NCI-H1048 (cell line): Measurements from ENCODE around the gene TBRG4.
"Not testable (repeated sequence)": the region's sequence is repeated elsewhere in the genome, so short reads cannot be mapped to it uniquely, and the experiment has no call there.

ENCODE experiments used
- DNase-seq: peaks from one replicate; lab custom pipeline; 2025; lab: John Stamatoyannopoulos, UW

Gene TBRG4

GRCh38 chr7:45116048-45116447, 4.6 kb upstream of the TBRG4 start:
- DNase-seq: no peak

- no peak for DNase-seq
These were observed 3.4 kb upstream of the TBRG4 start for GRCh38 chr7:45114926-45115325.

GRCh38 chr7:45114257-45114656, 2.8 kb upstream of the TBRG4 start:
- not testable (repeated sequence) for DNase-seq

- DNase-seq: no peak
These were observed 1.2 kb upstream of the TBRG4 start for GRCh38 chr7:45112648-45113047.

- DNase-seq: no peak
These were observed 2.6 kb downstream of the TBRG4 start for GRCh38 chr7:45108863-45109262.

GRCh38 chr7:45107356-45107755, 4.1 kb downstream of the TBRG4 start:
- DNase-seq: no peak

- no peak for DNase-seq
These were observed 4.7 kb downstream of the TBRG4 start for GRCh38 chr7:45106820-45107219.

- no peak for DNase-seq
These were observed 5.8 kb downstream of the TBRG4 start for GRCh38 chr7:45105588-45106188.

GRCh38 chr7:45104844-45105587, 6.5 kb downstream of the TBRG4 start:
- DNase-seq: no peak

- DNase-seq: no peak
These were observed 7.3 kb downstream of the TBRG4 start for GRCh38 chr7:45103958-45104843.

- no peak for DNase-seq
These were observed 8.4 kb downstream of the TBRG4 start for GRCh38 chr7:45102785-45103712.

GRCh38 chr7:45101748-45102147, 9.7 kb downstream of the TBRG4 start:
- DNase-seq: no peak

- no peak for DNase-seq
These were observed 10.6 kb downstream of the TBRG4 start for GRCh38 chr7:45100761-45101480.

GRCh38 chr7:45099891-45100760, 11.4 kb downstream of the TBRG4 start:
- no peak for DNase-seq

GRCh38 chr7:45098983-45099839, 12.3 kb downstream of the TBRG4 start:
- DNase-seq: no peak

GRCh38 chr7:45092931-45093235, 18.6 kb downstream of the TBRG4 start:
- DNase-seq: no peak

GRCh38 chr7:45092100-45092930, 19.2 kb downstream of the TBRG4 start:
- no peak for DNase-seq

- peak; percentile 64 for DNase-seq
These were observed 22.1 kb downstream of the TBRG4 start for GRCh38 chr7:45089341-45089891.
